H54 (cell line): Measurements from ENCODE around the gene LLGL2.
"Not testable (repeated sequence)": the region's sequence is repeated elsewhere in the genome, so short reads cannot be mapped to it uniquely, and the experiment has no call there.

Experiments
- DNase-seq: peaks from one replicate; pipeline ENCODE4 v3.0.0; 2011; ENCODE audit warnings: low spot score, mixed read lengths; ENCODE audit not compliant: insufficient read length
- FAIRE-seq: peaks from 3 replicates; lab custom pipeline; 2011; peaks lifted over from hg19 to GRCh38; lab: Jason Lieb, UNC
- POLR2A ChIP-seq: IDR thresholded peaks from 2 replicates; pipeline ENCODE4 v1.6.1; 2011; ENCODE audit warnings: low read depth, mild to moderate bottlenecking, low read length

LLGL2 gene

GRCh38 chr17:75524970-75525805, at the start of gene LLGL2:
Gene LLGL2 (plus strand): TSS chr17:75525697. CDS start chr17:75543427, 17,730 bp downstream.
- no peak for DNase-seq
- no peak for TF ChIP-seq POLR2A
- FAIRE-seq: no peak

- TF ChIP-seq POLR2A: no peak
- FAIRE-seq: no peak
- DNase-seq: no peak
These were observed 49.6 kb upstream of the LLGL2 start for GRCh38 chr17:75475851-75476250.

GRCh38 chr17:75476271-75476671, 49.2 kb upstream of the LLGL2 start:
- no peak for TF ChIP-seq POLR2A
- FAIRE-seq (no peak), DNase-seq (no peak)

GRCh38 chr17:75476752-75477489, 48.6 kb upstream of the LLGL2 start:
- DNase-seq: no peak
- no peak for TF ChIP-seq POLR2A
- FAIRE-seq: no peak

GRCh38 chr17:75477490-75477862, 48.0 kb upstream of the LLGL2 start:
- FAIRE-seq, DNase-seq: not testable (repeated sequence)

- TF ChIP-seq POLR2A: no peak
- DNase-seq (no peak), FAIRE-seq (no peak)
These were observed 47.0 kb upstream of the LLGL2 start for GRCh38 chr17:75478508-75478907.

GRCh38 chr17:75480281-75480680, 45.2 kb upstream of the LLGL2 start:
- DNase-seq (no peak), FAIRE-seq (no peak)
- no peak for TF ChIP-seq POLR2A

GRCh38 chr17:75481194-75482068, 44.1 kb upstream of the LLGL2 start:
- DNase-seq (no peak), FAIRE-seq (no peak)
- no peak for TF ChIP-seq POLR2A

GRCh38 chr17:75482098-75482942, 43.2 kb upstream of the LLGL2 start:
- DNase-seq (no peak), FAIRE-seq (no peak)
- no peak for TF ChIP-seq POLR2A

- DNase-seq: no peak
- TF ChIP-seq POLR2A: no peak
- FAIRE-seq: no peak
These were observed 39.8 kb upstream of the LLGL2 start for GRCh38 chr17:75485688-75486087.

- TF ChIP-seq POLR2A: no peak
- FAIRE-seq: no peak
- DNase-seq: no peak
These were observed 39.3 kb upstream of the LLGL2 start for GRCh38 chr17:75486151-75486550.

- DNase-seq (no peak), FAIRE-seq (no peak)
- TF ChIP-seq POLR2A: no peak
These were observed 38.5 kb upstream of the LLGL2 start for GRCh38 chr17:75486951-75487350.
